HepG2 (cell line): ENCODE measurements around the gene ZMYND8. TPM values are rescaled to one million over a fixed set of nuclear protein-coding genes. Genes with fewer than 3 reads are reported as not detected.
A peak's percentile ranks its signal among the peaks of the same experiment; 100 is the strongest.

Source experiments
- AHR ChIP-seq: IDR thresholded peaks from 2 replicates; pipeline ENCODE4 v1.6.1; 2018; ENCODE audit warnings: missing genetic modification reagents, missing compliant biosample characterization
- CBX1 ChIP-seq: IDR thresholded peaks from one replicate; pipeline ENCODE4 v1.6.1; 2016; ENCODE audit warnings: antibody characterized with exemption, low read depth
- DMAP1 ChIP-seq: IDR thresholded peaks from 2 replicates; pipeline ENCODE4 v1.6.1; 2016
- HNRNPL ChIP-seq: fragments of 200-400 bp; formaldehyde crosslinking; IDR thresholded peaks from 2 replicates; pipeline ENCODE4 v1.6.1; 2017; ENCODE audit warnings: mild to moderate bottlenecking, low read depth, low read length
- HNRNPLL ChIP-seq: fragments of 200-400 bp; formaldehyde crosslinking; IDR thresholded peaks from 2 replicates; pipeline ENCODE4 v1.6.1; 2017; ENCODE audit warnings: mild to moderate bottlenecking, low read depth, low read length; ENCODE audit not compliant: poor library complexity, severe bottlenecking
- NCOA1 ChIP-seq: sonication (generic); formaldehyde crosslinking; IDR thresholded peaks from 2 replicates; pipeline ENCODE4 v1.9.0; 2021; ENCODE audit warnings: missing genetic modification reagents
- NFE2 ChIP-seq: sonication (generic); formaldehyde crosslinking; IDR thresholded peaks from 2 replicates; pipeline ENCODE4 v1.4.0; 2020; ENCODE audit warnings: missing genetic modification reagents
- PLRG1 ChIP-seq: fragments of 450-650 bp; conservative IDR thresholded peaks from 2 replicates; pipeline ENCODE4 v1.6.1; 2016
- POLR2AphosphoS2 ChIP-seq: IDR thresholded peaks from 2 replicates; pipeline ENCODE4 v1.6.1; 2011; ENCODE audit warnings: low read depth, low read length, improper control_type of control experiment
- PRMT3 ChIP-seq: sonication (generic); formaldehyde crosslinking; IDR thresholded peaks from 2 replicates; pipeline ENCODE4 v1.8.1; 2022; ENCODE audit warnings: low read depth, mild to moderate bottlenecking, moderate library complexity, missing genetic modification reagents, borderline replicate concordance
- ZBTB42 ChIP-seq: sonication (generic); formaldehyde crosslinking; IDR thresholded peaks from 2 replicates; pipeline ENCODE4 v1.5.0; 2020; ENCODE audit warnings: mild to moderate bottlenecking, missing genetic modification reagents
- ZNF510 ChIP-seq: sonication (generic); formaldehyde crosslinking; IDR thresholded peaks from 2 replicates; pipeline ENCODE4 v1.4.0; 2020; ENCODE audit warnings: low read depth, mild to moderate bottlenecking, missing genetic modification reagents
- ZNF547 ChIP-seq: sonication (generic); formaldehyde crosslinking; IDR thresholded peaks from 2 replicates; pipeline ENCODE4 v1.5.1; 2020; ENCODE audit warnings: mild to moderate bottlenecking, missing genetic modification reagents
- ZNF605 ChIP-seq: sonication (generic); formaldehyde crosslinking; IDR thresholded peaks from 2 replicates; pipeline ENCODE4 v1.8.0; 2022; ENCODE audit warnings: mild to moderate bottlenecking, missing genetic modification reagents
- ZNF713 ChIP-seq: sonication (generic); formaldehyde crosslinking; IDR thresholded peaks from 2 replicates; pipeline ENCODE4 v1.4.0; 2020; ENCODE audit warnings: mild to moderate bottlenecking, missing genetic modification reagents
- polyA plus RNA-seq, 8 experiments: library from polyadenylated mRNA; depleted of rRNA in 3 of 8; stranded (reverse) in 7 of 8; unstranded in 1 of 8; fragments of >200 nt; fragmentation: Illumina TruSeq in 4 of 8; extraction: Trizol in 4 of 8; gene quantifications; 2 replicates each; pipeline versions ENCODE4 v1.2.1 to v1.2.3, GENCODE V29; 2011 to 2016; ENCODE audit warnings: low read depth in 4 of 8, missing spikeins in 1 of 8, mixed read lengths in 1 of 8; ENCODE audit not compliant: insufficient read depth in 1 of 8
- total RNA-seq, 5 experiments: library from RNA; depleted of rRNA; stranded (reverse); fragments of >200 nt; fragmentation: Illumina TruSeq; extraction: Trizol; gene quantifications; 2 replicates each; pipeline ENCODE4 v1.2.3, GENCODE V29; 2016; ENCODE audit warnings: low read depth in 1 of 5
- TF ChIP-seq, protein P1 (sequence below): IDR thresholded peaks from 2 replicates; pipeline ENCODE4 v1.6.1; 2016; ENCODE audit warnings: low read depth, missing genetic modification reagents, missing compliant biosample characterization
- TF ChIP-seq, protein P2 (sequence below): sonication (generic); formaldehyde crosslinking; IDR thresholded peaks from 2 replicates; pipeline ENCODE4 v1.5.1; 2020; ENCODE audit warnings: missing genetic modification reagents, mild to moderate bottlenecking, borderline replicate concordance
- TF ChIP-seq, protein P3 (sequence below): sonication (generic); formaldehyde crosslinking; IDR thresholded peaks from 2 replicates; pipeline ENCODE4 v1.9.0; 2021; ENCODE audit warnings: mild to moderate bottlenecking, missing genetic modification reagents

The ZMYND8 gene
- total and polyA plus RNA-seq, 2 of the 13 experiments (the other 11 are each of a cell fraction or from before 2014, with no cell fraction given) = 53.9 to 84.7 TPM

DNA sequence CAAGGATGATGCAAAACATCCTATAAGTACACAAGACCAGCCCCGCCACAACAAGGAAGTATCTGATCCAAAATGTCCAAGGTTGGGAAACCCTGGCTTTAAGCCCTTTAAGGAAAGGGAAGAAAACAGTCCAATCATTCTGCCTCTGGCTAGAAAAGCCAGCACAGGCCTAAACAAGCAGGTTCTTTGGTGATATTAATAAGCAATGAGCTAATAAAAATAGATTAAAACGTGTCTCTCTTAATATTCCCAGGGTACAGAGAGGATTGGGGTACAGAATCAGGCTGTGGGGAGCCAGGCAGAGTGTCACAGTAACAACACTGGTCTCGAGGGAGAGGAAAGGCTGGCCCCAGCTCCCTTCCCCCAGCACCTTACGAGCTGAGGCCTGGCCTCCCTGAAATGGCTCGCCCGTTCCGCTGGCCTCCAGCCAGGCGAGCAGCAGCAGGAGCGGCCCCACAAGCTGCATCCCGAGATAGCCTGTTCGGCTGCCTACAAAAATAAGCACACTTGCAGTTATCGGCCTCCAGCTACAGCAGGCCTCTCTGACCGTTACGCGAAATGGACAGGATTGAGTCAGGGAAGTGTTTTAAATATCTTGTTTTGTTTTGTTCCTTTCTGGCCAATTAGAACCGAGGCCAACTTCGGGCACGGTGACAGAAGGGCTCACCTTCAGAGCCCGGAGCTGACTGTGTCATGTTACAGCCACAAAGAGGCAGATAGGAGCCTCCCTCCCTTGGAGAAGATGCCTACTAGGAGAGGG lies 4.0 kb upstream of the ZMYND8 start (continued):
- TF ChIP-seq, protein P1, sequence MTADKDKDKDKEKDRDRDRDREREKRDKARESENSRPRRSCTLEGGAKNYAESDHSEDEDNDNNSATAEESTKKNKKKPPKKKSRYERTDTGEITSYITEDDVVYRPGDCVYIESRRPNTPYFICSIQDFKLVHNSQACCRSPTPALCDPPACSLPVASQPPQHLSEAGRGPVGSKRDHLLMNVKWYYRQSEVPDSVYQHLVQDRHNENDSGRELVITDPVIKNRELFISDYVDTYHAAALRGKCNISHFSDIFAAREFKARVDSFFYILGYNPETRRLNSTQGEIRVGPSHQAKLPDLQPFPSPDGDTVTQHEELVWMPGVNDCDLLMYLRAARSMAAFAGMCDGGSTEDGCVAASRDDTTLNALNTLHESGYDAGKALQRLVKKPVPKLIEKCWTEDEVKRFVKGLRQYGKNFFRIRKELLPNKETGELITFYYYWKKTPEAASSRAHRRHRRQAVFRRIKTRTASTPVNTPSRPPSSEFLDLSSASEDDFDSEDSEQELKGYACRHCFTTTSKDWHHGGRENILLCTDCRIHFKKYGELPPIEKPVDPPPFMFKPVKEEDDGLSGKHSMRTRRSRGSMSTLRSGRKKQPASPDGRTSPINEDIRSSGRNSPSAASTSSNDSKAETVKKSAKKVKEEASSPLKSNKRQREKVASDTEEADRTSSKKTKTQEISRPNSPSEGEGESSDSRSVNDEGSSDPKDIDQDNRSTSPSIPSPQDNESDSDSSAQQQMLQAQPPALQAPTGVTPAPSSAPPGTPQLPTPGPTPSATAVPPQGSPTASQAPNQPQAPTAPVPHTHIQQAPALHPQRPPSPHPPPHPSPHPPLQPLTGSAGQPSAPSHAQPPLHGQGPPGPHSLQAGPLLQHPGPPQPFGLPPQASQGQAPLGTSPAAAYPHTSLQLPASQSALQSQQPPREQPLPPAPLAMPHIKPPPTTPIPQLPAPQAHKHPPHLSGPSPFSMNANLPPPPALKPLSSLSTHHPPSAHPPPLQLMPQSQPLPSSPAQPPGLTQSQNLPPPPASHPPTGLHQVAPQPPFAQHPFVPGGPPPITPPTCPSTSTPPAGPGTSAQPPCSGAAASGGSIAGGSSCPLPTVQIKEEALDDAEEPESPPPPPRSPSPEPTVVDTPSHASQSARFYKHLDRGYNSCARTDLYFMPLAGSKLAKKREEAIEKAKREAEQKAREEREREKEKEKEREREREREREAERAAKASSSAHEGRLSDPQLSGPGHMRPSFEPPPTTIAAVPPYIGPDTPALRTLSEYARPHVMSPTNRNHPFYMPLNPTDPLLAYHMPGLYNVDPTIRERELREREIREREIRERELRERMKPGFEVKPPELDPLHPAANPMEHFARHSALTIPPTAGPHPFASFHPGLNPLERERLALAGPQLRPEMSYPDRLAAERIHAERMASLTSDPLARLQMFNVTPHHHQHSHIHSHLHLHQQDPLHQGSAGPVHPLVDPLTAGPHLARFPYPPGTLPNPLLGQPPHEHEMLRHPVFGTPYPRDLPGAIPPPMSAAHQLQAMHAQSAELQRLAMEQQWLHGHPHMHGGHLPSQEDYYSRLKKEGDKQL (CRISPR knock-in tag) = peak; percentile 54; the same call in 1 of the 2 replicates
- TF ChIP-seq ZBTB42 (CRISPR knock-in tag) (peak; percentile 57), NFE2 (CRISPR knock-in tag) (no peak), ZNF713 (CRISPR knock-in tag) (0 out of 2 replicates have a peak, but pooled peaks have one; percentile 69), ZNF605 (no peak), DMAP1 (CRISPR knock-in tag) (peak; percentile 74), PLRG1 (no peak), NCOA1 (CRISPR knock-in tag) (no peak; the same call in 1 of the 2 replicates), HNRNPLL (peak; percentile 53), POLR2AphosphoS2 (peak; percentile 61; the same call in 1 of the 2 replicates), ZNF547 (CRISPR knock-in tag) (peak; percentile 98), AHR (CRISPR knock-in tag) (no peak; the same call in 1 of the 2 replicates), PRMT3 (CRISPR knock-in tag) (no peak), HNRNPL (peak; percentile 80), CBX1 (peak; percentile 74), ZNF510 (CRISPR knock-in tag) (peak; percentile 88)
- TF ChIP-seq, protein P2, sequence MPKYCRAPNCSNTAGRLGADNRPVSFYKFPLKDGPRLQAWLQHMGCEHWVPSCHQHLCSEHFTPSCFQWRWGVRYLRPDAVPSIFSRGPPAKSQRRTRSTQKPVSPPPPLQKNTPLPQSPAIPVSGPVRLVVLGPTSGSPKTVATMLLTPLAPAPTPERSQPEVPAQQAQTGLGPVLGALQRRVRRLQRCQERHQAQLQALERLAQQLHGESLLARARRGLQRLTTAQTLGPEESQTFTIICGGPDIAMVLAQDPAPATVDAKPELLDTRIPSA (CRISPR knock-in tag) = no peak
- TF ChIP-seq, protein P3, sequence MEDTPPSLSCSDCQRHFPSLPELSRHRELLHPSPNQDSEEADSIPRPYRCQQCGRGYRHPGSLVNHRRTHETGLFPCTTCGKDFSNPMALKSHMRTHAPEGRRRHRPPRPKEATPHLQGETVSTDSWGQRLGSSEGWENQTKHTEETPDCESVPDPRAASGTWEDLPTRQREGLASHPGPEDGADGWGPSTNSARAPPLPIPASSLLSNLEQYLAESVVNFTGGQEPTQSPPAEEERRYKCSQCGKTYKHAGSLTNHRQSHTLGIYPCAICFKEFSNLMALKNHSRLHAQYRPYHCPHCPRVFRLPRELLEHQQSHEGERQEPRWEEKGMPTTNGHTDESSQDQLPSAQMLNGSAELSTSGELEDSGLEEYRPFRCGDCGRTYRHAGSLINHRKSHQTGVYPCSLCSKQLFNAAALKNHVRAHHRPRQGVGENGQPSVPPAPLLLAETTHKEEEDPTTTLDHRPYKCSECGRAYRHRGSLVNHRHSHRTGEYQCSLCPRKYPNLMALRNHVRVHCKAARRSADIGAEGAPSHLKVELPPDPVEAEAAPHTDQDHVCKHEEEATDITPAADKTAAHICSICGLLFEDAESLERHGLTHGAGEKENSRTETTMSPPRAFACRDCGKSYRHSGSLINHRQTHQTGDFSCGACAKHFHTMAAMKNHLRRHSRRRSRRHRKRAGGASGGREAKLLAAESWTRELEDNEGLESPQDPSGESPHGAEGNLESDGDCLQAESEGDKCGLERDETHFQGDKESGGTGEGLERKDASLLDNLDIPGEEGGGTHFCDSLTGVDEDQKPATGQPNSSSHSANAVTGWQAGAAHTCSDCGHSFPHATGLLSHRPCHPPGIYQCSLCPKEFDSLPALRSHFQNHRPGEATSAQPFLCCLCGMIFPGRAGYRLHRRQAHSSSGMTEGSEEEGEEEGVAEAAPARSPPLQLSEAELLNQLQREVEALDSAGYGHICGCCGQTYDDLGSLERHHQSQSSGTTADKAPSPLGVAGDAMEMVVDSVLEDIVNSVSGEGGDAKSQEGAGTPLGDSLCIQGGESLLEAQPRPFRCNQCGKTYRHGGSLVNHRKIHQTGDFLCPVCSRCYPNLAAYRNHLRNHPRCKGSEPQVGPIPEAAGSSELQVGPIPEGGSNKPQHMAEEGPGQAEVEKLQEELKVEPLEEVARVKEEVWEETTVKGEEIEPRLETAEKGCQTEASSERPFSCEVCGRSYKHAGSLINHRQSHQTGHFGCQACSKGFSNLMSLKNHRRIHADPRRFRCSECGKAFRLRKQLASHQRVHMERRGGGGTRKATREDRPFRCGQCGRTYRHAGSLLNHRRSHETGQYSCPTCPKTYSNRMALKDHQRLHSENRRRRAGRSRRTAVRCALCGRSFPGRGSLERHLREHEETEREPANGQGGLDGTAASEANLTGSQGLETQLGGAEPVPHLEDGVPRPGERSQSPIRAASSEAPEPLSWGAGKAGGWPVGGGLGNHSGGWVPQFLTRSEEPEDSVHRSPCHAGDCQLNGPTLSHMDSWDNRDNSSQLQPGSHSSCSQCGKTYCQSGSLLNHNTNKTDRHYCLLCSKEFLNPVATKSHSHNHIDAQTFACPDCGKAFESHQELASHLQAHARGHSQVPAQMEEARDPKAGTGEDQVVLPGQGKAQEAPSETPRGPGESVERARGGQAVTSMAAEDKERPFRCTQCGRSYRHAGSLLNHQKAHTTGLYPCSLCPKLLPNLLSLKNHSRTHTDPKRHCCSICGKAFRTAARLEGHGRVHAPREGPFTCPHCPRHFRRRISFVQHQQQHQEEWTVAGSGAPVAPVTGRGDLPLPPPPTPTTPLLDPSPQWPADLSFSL (CRISPR knock-in tag) = no peak
